ENCODE data around the gene PRDM13. TPM values are rescaled to one million over a fixed set of nuclear protein-coding genes. Genes with fewer than 3 reads are reported as not detected.
"Not testable (repeated sequence)": the region's sequence is repeated elsewhere in the genome, so short reads cannot be mapped to it uniquely, and the experiment has no call there.

Gene PRDM13
- total RNA-seq, 1 donor from 2014 or later, result not detected

GRCh38 chr6:99637629-99638028 is 31.0 kb downstream of the PRDM13 start:
- Histone ChIP-seq H3K4me2 (no peak overlapping the region), H3K27ac (no peak overlapping the region), H3F3A (ENCODE audit: low read depth) (no peaks in the 10 kb centered on the region), H3K79me2 (ENCODE audit: low read depth) (no peaks in the 10 kb centered on the region), H4K20me1 (ENCODE audit: low read depth) (no peaks in the 10 kb centered on the region), H3K36me3 (no peaks in the 10 kb centered on the region), H2AFZ (replicated peaks) (no peak overlapping the region), H3K4me1 (no peaks in the 10 kb centered on the region), H3K4me3 (no peak overlapping the region), H3K27me3 (peaks cover 63% of the 10 kb centered on the region), H3K9ac (no peak overlapping the region), H3K9me3 (ENCODE audit: low read depth) (no peaks in the 10 kb centered on the region)
- Mint-ChIP-seq H3K4me1 (no peaks in the 10 kb centered on the region), H3K27ac (no peak overlapping the region), H3K4me3 (no peak overlapping the region), H3K36me3 (no peaks in the 10 kb centered on the region), H3K9me3 (peaks cover 18% of the 10 kb centered on the region), H3K27me3 (ENCODE audit: insufficient read depth, low read depth) (no peaks in the 10 kb centered on the region)
- no peak for TF ChIP-seq EZH2phosphoT487 (IDR thresholded peaks at IDR 0.05)
- no peak for TF ChIP-seq CTCF (IDR thresholded peaks at IDR 0.05)
- no peak for TF ChIP-seq EZH2 (IDR thresholded peaks at IDR 0.05)
- DNase-seq (ENCODE audit: low spot score), result no peak

- not testable (repeated sequence) for H2AFZ ChIP-seq (replicated peaks); H3K4me3 Mint-ChIP-seq; H3K9me3 ChIP-seq (ENCODE audit: low read depth)
Measured at GRCh38 chr6:99638358-99638757, 31.7 kb downstream of the PRDM13 start.

GRCh38 chr6:99641270-99641669 is 34.6 kb downstream of the PRDM13 start:
- no peaks in the 10 kb centered on the region for H3K36me3 ChIP-seq
- Mint-ChIP-seq H3K27ac (no peak overlapping the region), H3K9me3 (peaks cover 16% of the 10 kb centered on the region), H3K4me3 (no peak overlapping the region), H3K27me3 (ENCODE audit: insufficient read depth, low read depth) (no peaks in the 10 kb centered on the region), H3K4me1 (no peaks in the 10 kb centered on the region), H3K36me3 (no peaks in the 10 kb centered on the region)
- H3F3A ChIP-seq (ENCODE audit: low read depth), result no peaks in the 10 kb centered on the region
- no peak overlapping the region for H3K27ac ChIP-seq
- H3K4me1 ChIP-seq, result no peaks in the 10 kb centered on the region
- no peak overlapping the region for H2AFZ ChIP-seq (replicated peaks)
- H3K9ac ChIP-seq, result no peak overlapping the region
- peaks cover 40% of the 10 kb centered on the region for H3K27me3 ChIP-seq
- no peak for DNase-seq (ENCODE audit: low spot score)
- H3K4me3 ChIP-seq, result no peak overlapping the region
- H3K4me2 ChIP-seq, result no peak overlapping the region
- no peaks in the 10 kb centered on the region for H3K79me2 ChIP-seq (ENCODE audit: low read depth)
- H3K9me3 ChIP-seq (ENCODE audit: low read depth), result no peaks in the 10 kb centered on the region
- TF ChIP-seq CTCF (IDR thresholded peaks at IDR 0.05) (no peak), EZH2 (IDR thresholded peaks at IDR 0.05) (peak; percentile 8)
- H4K20me1 ChIP-seq (ENCODE audit: low read depth), result no peaks in the 10 kb centered on the region

More at GRCh38 chr6:99638358-99638757, 31.7 kb downstream of the PRDM13 start:
- H3K4me3 ChIP-seq; H3K4me1 Mint-ChIP-seq; H3K4me1 ChIP-seq; H3K27ac ChIP-seq; DNase-seq (ENCODE audit: low spot score); H3K27me3 Mint-ChIP-seq (ENCODE audit: insufficient read depth, low read depth); H3F3A ChIP-seq (ENCODE audit: low read depth); H3K27ac Mint-ChIP-seq; H3K79me2 ChIP-seq (ENCODE audit: low read depth); H3K4me2 ChIP-seq; H3K9ac ChIP-seq; H3K36me3 ChIP-seq; H4K20me1 ChIP-seq (ENCODE audit: low read depth); H3K36me3 Mint-ChIP-seq: not testable (repeated sequence)
- H3K27me3 ChIP-seq, result peaks cover 59% of the 10 kb centered on the region
- H3K9me3 Mint-ChIP-seq, result peaks cover 18% of the 10 kb centered on the region

GRCh38 chr6:99645986-99646385 is 39.4 kb downstream of the PRDM13 start:
- H3K79me2 ChIP-seq (ENCODE audit: low read depth), result no peaks in the 10 kb centered on the region
- H3K9me3 ChIP-seq (ENCODE audit: low read depth), result no peaks in the 10 kb centered on the region
- Mint-ChIP-seq H3K9me3 (peaks cover under 1% of the 10 kb centered on the region), H3K27me3 (ENCODE audit: insufficient read depth, low read depth) (peaks cover 2% of the 10 kb centered on the region), H3K27ac (no peak overlapping the region), H3K4me3 (no peak overlapping the region), H3K4me1 (no peaks in the 10 kb centered on the region), H3K36me3 (no peaks in the 10 kb centered on the region)
- TF ChIP-seq EZH2 (IDR thresholded peaks at IDR 0.05) (no peak), EZH2phosphoT487 (IDR thresholded peaks at IDR 0.05) (no peak)
- DNase-seq (ENCODE audit: low spot score), result no peak
- H3K27ac ChIP-seq, result no peak overlapping the region
- no peaks in the 10 kb centered on the region for H3K36me3 ChIP-seq
- H3K9ac ChIP-seq, result no peak overlapping the region
- H3K4me3 ChIP-seq, result no peak overlapping the region
- peaks cover 35% of the 10 kb centered on the region for H3K27me3 ChIP-seq
- no peaks in the 10 kb centered on the region for H3K4me1 ChIP-seq
- no peak overlapping the region for H2AFZ ChIP-seq (replicated peaks)
- H3K4me2 ChIP-seq, result no peak overlapping the region
- H4K20me1 ChIP-seq (ENCODE audit: low read depth), result no peaks in the 10 kb centered on the region
- no peaks in the 10 kb centered on the region for H3F3A ChIP-seq (ENCODE audit: low read depth)

- H2AFZ ChIP-seq (replicated peaks); H3K9me3 Mint-ChIP-seq; H3K36me3 ChIP-seq; H3K27ac ChIP-seq; H3K9ac ChIP-seq; H3K4me1 Mint-ChIP-seq; H3F3A ChIP-seq (ENCODE audit: low read depth); H3K4me3 Mint-ChIP-seq; H3K9me3 ChIP-seq (ENCODE audit: low read depth); H3K36me3 Mint-ChIP-seq; H3K27ac Mint-ChIP-seq; H3K4me1 ChIP-seq; H3K4me3 ChIP-seq; H3K4me2 ChIP-seq; H3K27me3 Mint-ChIP-seq (ENCODE audit: insufficient read depth, low read depth); DNase-seq (ENCODE audit: low spot score); H3K79me2 ChIP-seq (ENCODE audit: low read depth); H4K20me1 ChIP-seq (ENCODE audit: low read depth): not testable (repeated sequence)
- peaks cover 18% of the 10 kb centered on the region for H3K27me3 ChIP-seq
Measured at GRCh38 chr6:99650091-99650571, 43.5 kb downstream of the PRDM13 start.
